HG02840 (cell line): ENCODE results near the gene GAB1.

Source experiments
- ATAC-seq: cut with Tn5 transposase; IDR thresholded peaks from one replicate; pipeline ENCODE4 v1.9.1; 2021; ENCODE audit warnings: mild to moderate bottlenecking, moderate library complexity, moderate number of reproducible peaks; ENCODE audit not compliant: unreplicated experiment, low FRiP score

GAB1 gene

GRCh38 chr4:143357161-143357845 is 20.6 kb downstream of the GAB1 start:
- no peak for ATAC-seq

- ATAC-seq, result no peak
These were observed 21.7 kb downstream of the GAB1 start for GRCh38 chr4:143358419-143358818.

- ATAC-seq, result peak; percentile 78
These were observed 22.4 kb downstream of the GAB1 start for GRCh38 chr4:143358923-143359643.

- no peak for ATAC-seq
These were observed 23.0 kb downstream of the GAB1 start for GRCh38 chr4:143359644-143360193.

- ATAC-seq, result no peak
These were observed 24.4 kb downstream of the GAB1 start for GRCh38 chr4:143360838-143361625.

GRCh38 chr4:143362349-143363046 is 25.8 kb downstream of the GAB1 start:
- no peak for ATAC-seq

- no peak for ATAC-seq
These were observed 26.7 kb downstream of the GAB1 start for GRCh38 chr4:143363332-143363731.

- ATAC-seq, result no peak
These were observed 27.4 kb downstream of the GAB1 start for GRCh38 chr4:143364063-143364462.

GRCh38 chr4:143367863-143368262 is 31.2 kb downstream of the GAB1 start:
- ATAC-seq, result no peak

GRCh38 chr4:143369552-143369951 is 32.9 kb downstream of the GAB1 start:
- ATAC-seq, result no peak

- ATAC-seq, result peak; percentile 80
These were observed 35.6 kb downstream of the GAB1 start for GRCh38 chr4:143372093-143372915.

- ATAC-seq, result no peak
These were observed 37.6 kb downstream of the GAB1 start for GRCh38 chr4:143374255-143374654.

- no peak for ATAC-seq
These were observed 38.1 kb downstream of the GAB1 start for GRCh38 chr4:143374771-143375170.

- peak; percentile 21 for ATAC-seq
These were observed 38.8 kb downstream of the GAB1 start for GRCh38 chr4:143375326-143376073.

- peak; percentile 41 for ATAC-seq
These were observed 41.0 kb downstream of the GAB1 start for GRCh38 chr4:143377611-143378099.

- no peak for ATAC-seq
These were observed 44.0 kb downstream of the GAB1 start for GRCh38 chr4:143380629-143381028.

GRCh38 chr4:143381189-143382118 is 44.8 kb downstream of the GAB1 start:
- no peak for ATAC-seq

- ATAC-seq, result no peak
These were observed 45.9 kb downstream of the GAB1 start for GRCh38 chr4:143382596-143382995.
